ENCODE measurements around the gene DND1.

The DND1 gene

DNA sequence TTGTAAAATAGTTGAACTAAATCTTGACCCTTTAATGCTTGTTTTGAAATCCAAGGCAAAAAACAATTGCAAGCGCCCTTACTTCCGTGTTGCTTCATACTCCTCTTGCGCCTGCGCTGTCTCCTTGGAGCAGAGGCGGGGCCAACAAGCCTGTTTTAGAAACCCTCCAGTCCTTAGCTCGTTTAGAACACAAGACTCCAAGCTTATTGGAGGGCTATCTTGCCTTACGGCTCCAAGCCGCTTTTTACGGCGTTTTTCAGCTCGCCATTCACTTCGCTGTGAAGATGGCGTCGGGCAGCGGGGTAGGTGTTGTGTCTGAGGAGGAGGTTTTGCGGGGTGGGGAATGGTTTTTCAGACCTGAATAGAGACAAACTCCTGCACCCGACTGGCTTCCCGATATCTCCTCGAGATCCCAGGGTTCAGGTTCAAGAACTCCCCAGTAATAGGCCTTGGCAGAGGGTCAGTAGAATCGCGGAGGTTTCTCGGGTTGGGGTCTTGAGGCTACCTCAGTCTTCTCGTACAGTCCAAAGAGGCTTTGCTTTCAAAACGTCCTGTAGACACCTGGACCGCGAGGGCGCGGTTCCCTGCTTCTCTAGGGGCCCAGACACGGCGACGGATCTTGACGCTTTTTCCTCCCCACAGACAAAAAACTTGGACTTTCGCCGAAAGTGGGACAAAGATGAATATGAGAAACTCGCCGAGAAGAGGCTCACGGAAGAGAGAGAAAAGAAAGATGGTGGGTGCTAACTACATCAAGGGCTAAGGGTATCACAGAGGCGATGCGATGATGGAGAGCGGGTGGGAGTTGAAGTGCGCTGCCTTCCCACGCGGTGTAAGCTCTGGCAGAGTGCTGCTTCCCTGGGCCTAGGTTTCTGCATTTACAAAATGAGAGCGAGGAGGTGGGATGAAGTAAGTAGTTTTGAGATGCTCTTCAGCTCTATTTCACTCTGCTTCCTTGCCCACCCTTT lies 27.1 kb upstream of the DND1 start, which contains the start of gene ZMAT2:
Gene ZMAT2 (plus strand): TSS at position 271 of the 968 bp plus-strand sequence. CDS start 14 bp downstream, at position 285.
- peaks cover 6% of the 10 kb centered on the region; the same call in 1 of the 2 replicates for H4K20me1 ChIP-seq
- no peaks in the 10 kb centered on the region for H3K9me3 ChIP-seq
- H3K27me3 ChIP-seq: no peaks in the 10 kb centered on the region
- H3K4me3 ChIP-seq: peak within 1 kb of the TSS; percentile 83
- H3K4me2 ChIP-seq: peak within 1 kb of the TSS; percentile 97
- peaks cover 84% of the 10 kb centered on the region for H3K36me3 ChIP-seq
- peaks cover 21% of the 10 kb centered on the region for H3K4me1 ChIP-seq
- TF ChIP-seq Cebpa-rat (IDR thresholded peaks at IDR 0.05): 0 out of 2 replicates have a peak, but pooled peaks have one; percentile 56
- peak within 1 kb of the TSS; percentile 78 for H3K27ac ChIP-seq
- H3K9ac ChIP-seq: peak within 1 kb of the TSS; percentile 86

DNA sequence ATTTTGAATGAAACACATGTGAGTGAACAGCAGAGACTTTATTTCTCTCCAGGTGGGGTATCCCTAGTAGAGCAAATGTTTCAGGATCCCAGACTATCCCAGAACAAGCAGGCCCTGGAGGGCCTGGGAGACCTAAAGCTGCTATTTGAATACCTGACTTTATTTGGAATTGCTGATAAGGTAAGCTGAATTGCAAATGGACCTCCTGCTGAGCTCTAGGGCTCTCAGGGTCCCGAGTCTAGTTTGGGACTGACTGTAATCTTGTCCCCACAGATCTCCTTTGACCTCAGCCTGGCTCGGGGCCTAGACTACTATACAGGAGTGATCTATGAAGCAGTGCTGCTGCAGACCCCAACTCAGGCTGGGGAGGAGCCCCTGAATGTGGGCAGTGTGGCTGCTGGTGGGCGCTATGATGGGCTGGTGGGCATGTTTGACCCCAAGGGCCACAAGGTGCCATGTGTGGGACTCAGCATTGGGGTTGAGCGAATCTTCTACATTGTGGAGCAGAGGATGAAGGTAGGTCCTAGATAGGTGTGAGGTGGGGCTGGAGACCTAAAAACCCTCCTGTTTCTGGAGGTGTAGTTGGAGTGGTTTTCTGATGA lies 23.6 kb upstream of the DND1 start:
- Histone ChIP-seq H3K4me1 (peaks cover 32% of the 10 kb centered on the region), H4K20me1 (peaks cover 6% of the 10 kb centered on the region; the same call in 1 of the 2 replicates), H3K27me3 (no peaks in the 10 kb centered on the region), H3K9ac (no peak overlapping the region), H3K4me2 (no peak overlapping the region), H3K4me3 (no peak overlapping the region), H3K36me3 (peaks cover 75% of the 10 kb centered on the region), H3K9me3 (no peaks in the 10 kb centered on the region), H3K27ac (no peak overlapping the region)
- TF ChIP-seq Cebpa-rat (IDR thresholded peaks at IDR 0.05): no peak

DNA sequence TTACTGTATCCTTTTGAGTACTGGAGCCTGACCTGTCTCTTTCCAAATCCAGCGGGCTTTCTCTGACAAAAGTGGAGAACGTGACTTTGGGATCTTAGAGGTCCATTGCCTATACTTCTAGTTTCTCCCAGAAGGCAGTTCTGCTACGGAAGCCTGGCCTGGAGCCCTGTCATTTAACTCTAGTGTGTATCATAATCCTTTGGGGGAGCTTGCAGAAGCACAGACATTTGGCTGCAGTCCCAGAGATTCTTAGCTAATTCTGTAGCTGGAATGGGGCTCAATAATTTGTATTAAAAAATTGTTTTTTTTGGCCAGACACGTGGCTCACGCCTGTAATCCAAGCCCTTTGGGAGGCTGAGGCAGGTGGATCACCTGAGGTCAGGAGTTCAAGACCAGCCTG lies 20.9 kb upstream of the DND1 start:
- peaks cover 71% of the 10 kb centered on the region for H3K36me3 ChIP-seq
- H3K27me3 ChIP-seq: no peaks in the 10 kb centered on the region
- no peaks in the 10 kb centered on the region for H3K9me3 ChIP-seq
- no peak overlapping the region for H3K4me2 ChIP-seq
- no peak overlapping the region for H3K9ac ChIP-seq
- no peaks in the 10 kb centered on the region for H4K20me1 ChIP-seq
- peaks cover 31% of the 10 kb centered on the region for H3K4me1 ChIP-seq
- TF ChIP-seq Cebpa-rat (IDR thresholded peaks at IDR 0.05): no peak
- no peak overlapping the region for H3K4me3 ChIP-seq
- H3K27ac ChIP-seq: no peak overlapping the region

DNA sequence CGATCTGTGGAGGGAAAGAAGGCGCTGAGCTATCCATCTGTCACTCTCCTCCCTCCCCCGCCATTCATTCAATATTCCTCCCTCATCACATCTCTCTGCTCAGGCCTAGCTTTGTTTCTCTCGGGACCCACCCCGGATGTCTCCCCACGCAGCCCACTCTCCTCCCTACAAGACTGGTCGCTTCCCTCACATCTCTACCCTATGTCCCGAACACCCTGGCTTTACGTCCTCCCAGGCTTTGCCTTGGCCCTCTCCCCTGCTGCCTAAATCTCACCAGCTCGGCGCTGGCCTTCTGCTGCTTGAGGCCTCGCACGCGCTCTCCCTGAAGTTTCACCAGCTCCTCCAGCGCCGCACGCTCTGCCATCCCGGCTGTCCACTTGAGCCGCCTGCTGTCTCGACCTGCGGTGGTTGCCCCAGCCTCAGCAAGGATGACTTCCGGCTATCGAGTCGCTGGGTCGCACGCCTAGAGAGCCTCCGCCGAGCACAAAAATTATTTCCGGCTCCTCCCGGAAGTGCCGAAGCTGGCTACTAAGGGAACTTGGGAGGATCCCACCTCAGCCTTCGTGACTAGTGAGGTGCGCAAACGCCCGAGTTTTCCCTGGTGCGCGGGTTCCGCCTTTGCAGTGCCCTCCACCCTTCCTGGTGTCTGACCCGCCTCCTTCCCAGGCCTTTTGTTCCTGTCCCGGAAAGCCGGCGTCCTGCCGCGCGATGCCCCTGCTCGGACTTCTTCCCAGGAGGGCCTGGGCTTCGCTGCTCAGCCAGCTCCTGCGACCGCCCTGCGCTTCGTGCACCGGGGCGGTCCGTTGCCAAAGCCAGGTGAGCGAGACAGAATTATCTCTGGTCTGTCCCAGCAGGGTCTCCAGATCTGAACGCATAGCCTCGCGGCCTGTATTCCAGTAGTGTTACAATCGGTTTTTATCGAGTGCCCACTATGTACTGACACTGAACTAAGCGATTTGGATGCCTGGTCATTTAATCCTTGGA lies 17.9 kb upstream of the DND1 start, which contains the start of the genes HARS1 and HARS2:
Gene HARS1 (minus strand): TSS at position 430 of the 984 bp plus-strand sequence. CDS start 66 bp downstream, at position 364.
Gene HARS2 (plus strand): TSS at position 515 of the 984 bp plus-strand sequence. CDS start 194 bp downstream, at position 709.
- Histone ChIP-seq H3K27me3 (no peaks in the 10 kb centered on the region), H3K4me2 (peak within 1 kb of the TSS; percentile 96), H3K36me3 (peaks cover 60% of the 10 kb centered on the region), H4K20me1 (no peaks in the 10 kb centered on the region), H3K4me1 (peaks cover 31% of the 10 kb centered on the region), H3K9ac (peak within 1 kb of the TSS; percentile 93), H3K4me3 (peak within 1 kb of the TSS; percentile 96), H3K9me3 (no peaks in the 10 kb centered on the region), H3K27ac (peak within 1 kb of the TSS; percentile 83)
- TF ChIP-seq Cebpa-rat (IDR thresholded peaks at IDR 0.05): no peak

DNA sequence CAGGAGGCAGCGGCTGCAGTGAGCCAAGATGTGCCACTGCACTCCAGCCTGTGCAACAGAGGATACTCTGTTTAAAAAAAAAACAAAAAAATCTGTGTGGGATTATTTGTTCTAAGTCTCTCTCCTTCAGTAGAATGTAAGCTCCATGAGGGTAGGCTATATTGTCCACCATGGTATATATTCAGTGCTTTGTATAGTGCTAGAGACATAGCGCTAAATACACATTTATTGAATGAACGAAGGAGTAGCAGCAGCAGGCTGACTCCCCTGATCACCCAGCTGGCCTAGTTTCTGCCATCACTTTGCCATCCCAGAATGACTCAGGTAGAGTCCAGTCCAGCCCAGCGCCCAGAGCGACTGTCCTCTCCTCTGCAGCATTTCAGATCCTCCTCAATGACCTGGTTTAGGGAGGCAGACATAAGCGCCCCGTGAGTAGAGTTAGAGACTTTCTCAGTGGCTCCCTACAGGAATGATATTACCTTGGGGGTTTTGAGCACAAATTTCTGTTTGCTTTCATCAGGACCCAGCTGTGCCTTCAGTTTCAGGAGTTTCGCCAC lies 17.1 kb upstream of the DND1 start:
- Histone ChIP-seq H3K4me1 (peaks cover 31% of the 10 kb centered on the region), H3K9me3 (no peaks in the 10 kb centered on the region), H3K9ac (peak overlapping the region; percentile 93), H3K27me3 (no peaks in the 10 kb centered on the region), H3K36me3 (peaks cover 59% of the 10 kb centered on the region), H4K20me1 (no peaks in the 10 kb centered on the region), H3K4me3 (peak overlapping the region; percentile 96), H3K4me2 (peak overlapping the region; percentile 96), H3K27ac (peak overlapping the region; percentile 83)
- no peak for TF ChIP-seq Cebpa-rat (IDR thresholded peaks at IDR 0.05)

DNA sequence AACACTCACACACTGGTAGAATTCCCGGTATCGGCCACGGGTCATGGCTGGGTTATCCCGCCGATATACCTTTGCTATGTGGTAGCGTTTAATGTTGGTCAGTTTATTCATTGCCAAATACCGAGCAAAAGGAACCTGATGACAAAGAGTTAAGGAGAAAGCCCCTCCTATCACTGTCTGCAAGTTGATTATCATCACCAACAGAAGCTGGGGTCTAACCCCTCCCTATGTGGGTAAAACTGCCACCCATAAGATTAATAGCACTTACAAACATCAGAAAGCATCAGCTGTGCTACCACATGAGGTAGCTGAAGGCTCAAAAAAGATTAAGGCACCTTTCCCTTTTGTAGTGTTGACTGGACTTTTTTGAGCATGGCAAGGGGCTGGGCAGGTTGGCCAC lies 5.6 kb upstream of the DND1 start:
- Histone ChIP-seq H3K4me2 (no peak overlapping the region), H3K36me3 (peaks cover 100% of the 10 kb centered on the region), H4K20me1 (no peaks in the 10 kb centered on the region), H3K4me3 (no peak overlapping the region), H3K27ac (no peak overlapping the region), H3K27me3 (no peaks in the 10 kb centered on the region; the same call in 1 of the 2 replicates), H3K9me3 (no peaks in the 10 kb centered on the region), H3K4me1 (no peaks in the 10 kb centered on the region), H3K9ac (no peak overlapping the region)
- TF ChIP-seq Cebpa-rat (IDR thresholded peaks at IDR 0.05): no peak

DNA sequence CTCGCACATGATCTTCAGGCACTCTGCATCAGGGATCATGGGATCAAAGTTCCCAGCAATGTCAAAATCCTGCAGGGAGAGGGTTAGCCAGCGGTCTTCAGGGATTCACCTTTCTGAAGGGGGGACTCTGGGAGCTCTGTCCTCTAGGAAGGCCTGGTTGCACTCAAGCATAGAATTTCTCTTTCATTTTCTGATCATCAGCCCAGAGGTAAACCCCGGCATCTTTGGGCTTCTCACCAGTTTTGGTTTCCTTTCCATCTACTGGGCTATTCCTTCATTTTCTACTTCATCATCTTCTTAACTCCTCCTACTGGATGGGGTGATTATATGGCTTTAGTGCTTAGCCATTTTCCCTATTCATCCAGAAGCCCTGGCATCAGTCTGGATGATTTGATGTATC lies 4.6 kb upstream of the DND1 start:
- Histone ChIP-seq H3K9me3 (no peaks in the 10 kb centered on the region), H3K4me3 (no peak overlapping the region), H3K9ac (no peak overlapping the region), H3K4me2 (no peak overlapping the region), H3K36me3 (peaks cover 100% of the 10 kb centered on the region), H3K27me3 (no peaks in the 10 kb centered on the region; the same call in 1 of the 2 replicates), H3K27ac (no peak overlapping the region), H3K4me1 (no peaks in the 10 kb centered on the region), H4K20me1 (peaks cover 9% of the 10 kb centered on the region; the same call in 1 of the 2 replicates)
- no peak for TF ChIP-seq Cebpa-rat (IDR thresholded peaks at IDR 0.05)

DNA sequence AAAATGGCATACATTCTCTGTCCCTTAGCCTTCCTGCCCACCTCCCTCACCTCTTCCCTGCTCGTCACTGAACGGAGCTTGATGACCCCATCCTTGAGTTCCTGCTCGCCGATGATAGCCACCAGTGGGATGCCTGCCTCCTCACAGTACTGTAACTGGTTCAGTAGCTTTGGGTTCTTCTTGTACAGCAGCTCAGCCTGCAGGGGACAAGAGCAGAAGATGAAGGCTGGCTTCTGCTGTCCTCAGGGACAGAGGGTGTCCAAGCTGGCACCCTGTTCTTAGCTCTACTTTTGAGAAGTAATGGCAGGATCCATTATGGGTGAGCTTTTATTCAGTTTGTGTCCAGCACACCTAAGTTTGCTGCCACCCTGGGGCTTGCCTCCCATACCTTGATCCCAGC lies 1.3 kb upstream of the DND1 start:
- no peak overlapping the region for H3K9ac ChIP-seq
- H3K9me3 ChIP-seq: no peaks in the 10 kb centered on the region
- H3K4me3 ChIP-seq: no peak overlapping the region
- no peak overlapping the region for H3K4me2 ChIP-seq
- peaks cover 100% of the 10 kb centered on the region for H3K36me3 ChIP-seq
- no peaks in the 10 kb centered on the region for H3K4me1 ChIP-seq
- H3K27ac ChIP-seq: no peak overlapping the region
- no peak for TF ChIP-seq Cebpa-rat (IDR thresholded peaks at IDR 0.05)
- H4K20me1 ChIP-seq: peaks cover 20% of the 10 kb centered on the region
- no peaks in the 10 kb centered on the region for H3K27me3 ChIP-seq

All from BLaER1 (cell line).